ENCODE data around the gene RASGEF1B. TPM values are rescaled to one million over a fixed set of nuclear protein-coding genes. Genes with fewer than 3 reads are reported as not detected.
A peak's percentile ranks its signal among the peaks of the same experiment; 100 is the strongest.

The RASGEF1B gene
- total RNA-seq, 1 donor from 2014 or later, result 7.2 TPM

DNA sequence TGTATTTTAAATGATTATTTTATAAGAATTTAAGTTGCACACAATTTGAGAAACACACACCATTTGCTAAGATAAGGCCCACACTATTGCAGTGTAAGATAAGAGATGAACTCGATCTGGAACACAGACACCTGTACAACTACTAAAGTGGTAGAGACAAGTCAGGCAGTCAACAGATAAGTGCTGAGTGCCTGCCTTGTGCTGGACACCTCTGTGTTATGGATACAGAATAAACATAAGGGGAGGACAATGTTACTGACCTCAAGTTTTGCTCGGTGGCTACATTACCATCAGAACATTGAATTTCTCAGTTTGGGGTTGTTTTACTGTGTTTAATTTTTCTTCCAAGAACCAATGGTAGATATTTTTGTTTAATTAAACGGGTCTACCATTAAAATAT lies 74.1 kb downstream of the RASGEF1B start:
- no peak overlapping the region for H3K27ac Mint-ChIP-seq
- TF ChIP-seq, protein P1, sequence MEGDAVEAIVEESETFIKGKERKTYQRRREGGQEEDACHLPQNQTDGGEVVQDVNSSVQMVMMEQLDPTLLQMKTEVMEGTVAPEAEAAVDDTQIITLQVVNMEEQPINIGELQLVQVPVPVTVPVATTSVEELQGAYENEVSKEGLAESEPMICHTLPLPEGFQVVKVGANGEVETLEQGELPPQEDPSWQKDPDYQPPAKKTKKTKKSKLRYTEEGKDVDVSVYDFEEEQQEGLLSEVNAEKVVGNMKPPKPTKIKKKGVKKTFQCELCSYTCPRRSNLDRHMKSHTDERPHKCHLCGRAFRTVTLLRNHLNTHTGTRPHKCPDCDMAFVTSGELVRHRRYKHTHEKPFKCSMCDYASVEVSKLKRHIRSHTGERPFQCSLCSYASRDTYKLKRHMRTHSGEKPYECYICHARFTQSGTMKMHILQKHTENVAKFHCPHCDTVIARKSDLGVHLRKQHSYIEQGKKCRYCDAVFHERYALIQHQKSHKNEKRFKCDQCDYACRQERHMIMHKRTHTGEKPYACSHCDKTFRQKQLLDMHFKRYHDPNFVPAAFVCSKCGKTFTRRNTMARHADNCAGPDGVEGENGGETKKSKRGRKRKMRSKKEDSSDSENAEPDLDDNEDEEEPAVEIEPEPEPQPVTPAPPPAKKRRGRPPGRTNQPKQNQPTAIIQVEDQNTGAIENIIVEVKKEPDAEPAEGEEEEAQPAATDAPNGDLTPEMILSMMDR (IDR thresholded peaks at IDR 0.05; ENCODE audit: unreplicated experiment), result no peak
- no peaks in the 10 kb centered on the region for H3K36me3 Mint-ChIP-seq
- no peak for DNase-seq (ENCODE audit: low spot score in 2 of 2, unreplicated experiment in 2 of 2)
- no peaks in the 10 kb centered on the region for H3K9me3 Mint-ChIP-seq
- no peaks in the 10 kb centered on the region for H3K4me1 Mint-ChIP-seq
- H3K4me3 Mint-ChIP-seq, result no peak overlapping the region
- peaks cover 5% of the 10 kb centered on the region for H3K27me3 Mint-ChIP-seq (ENCODE audit: low read depth)

DNA sequence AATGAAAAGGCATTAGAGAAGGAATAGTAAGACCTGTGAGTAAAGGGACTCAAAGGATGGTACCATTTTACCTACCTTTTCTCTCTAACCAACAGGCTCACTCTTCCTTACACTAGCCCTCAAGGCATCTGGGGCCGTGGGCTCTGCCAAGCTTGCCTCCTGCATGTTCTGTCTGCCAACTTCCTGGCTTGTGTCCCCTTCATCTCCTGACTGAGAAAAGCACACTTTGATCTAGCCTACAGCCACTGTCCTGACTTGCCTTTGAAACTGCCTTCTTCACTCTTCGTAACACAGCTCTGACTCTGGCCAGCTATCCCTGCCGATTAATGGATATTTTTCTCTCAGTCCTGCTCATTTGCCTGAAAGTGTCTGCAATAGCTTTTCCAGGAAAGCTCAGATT lies 76.5 kb downstream of the RASGEF1B start:
- H3K4me1 Mint-ChIP-seq, result no peaks in the 10 kb centered on the region
- DNase-seq (ENCODE audit: low spot score in 2 of 2, unreplicated experiment in 2 of 2), result no peak
- H3K27me3 Mint-ChIP-seq (ENCODE audit: low read depth), result no peaks in the 10 kb centered on the region
- TF ChIP-seq, protein P1 (IDR thresholded peaks at IDR 0.05; ENCODE audit: unreplicated experiment), result no peak
- no peaks in the 10 kb centered on the region for H3K9me3 Mint-ChIP-seq
- H3K36me3 Mint-ChIP-seq, result no peaks in the 10 kb centered on the region
- no peak overlapping the region for H3K27ac Mint-ChIP-seq
- H3K4me3 Mint-ChIP-seq, result no peak overlapping the region

DNA sequence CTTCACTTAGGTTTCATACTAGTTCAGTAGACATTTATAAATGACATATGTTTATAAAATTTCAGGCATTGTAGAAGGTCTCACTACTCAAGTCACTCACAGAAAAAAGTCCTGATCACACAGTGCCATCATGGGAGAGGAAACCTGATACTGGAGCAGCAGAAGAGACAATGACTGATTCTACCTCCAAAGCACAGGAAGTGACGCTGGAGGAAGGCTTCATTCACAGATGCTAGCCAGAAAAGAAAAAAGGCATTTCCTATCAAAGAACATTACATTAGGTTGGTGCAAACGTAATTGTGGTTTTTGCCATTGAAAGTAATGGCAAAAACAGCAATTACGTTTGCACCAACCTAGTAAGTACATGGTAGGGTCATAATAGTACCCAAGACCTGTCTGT lies 79.5 kb downstream of the RASGEF1B start:
- TF ChIP-seq, protein P1 (IDR thresholded peaks at IDR 0.05; ENCODE audit: unreplicated experiment), result no peak
- Mint-ChIP-seq H3K4me3 (no peak overlapping the region), H3K9me3 (no peaks in the 10 kb centered on the region), H3K27ac (no peak overlapping the region), H3K27me3 (ENCODE audit: low read depth) (no peaks in the 10 kb centered on the region), H3K36me3 (no peaks in the 10 kb centered on the region), H3K4me1 (peaks cover 4% of the 10 kb centered on the region)
- no peak for DNase-seq (ENCODE audit: low spot score in 2 of 2, unreplicated experiment in 2 of 2)

DNA sequence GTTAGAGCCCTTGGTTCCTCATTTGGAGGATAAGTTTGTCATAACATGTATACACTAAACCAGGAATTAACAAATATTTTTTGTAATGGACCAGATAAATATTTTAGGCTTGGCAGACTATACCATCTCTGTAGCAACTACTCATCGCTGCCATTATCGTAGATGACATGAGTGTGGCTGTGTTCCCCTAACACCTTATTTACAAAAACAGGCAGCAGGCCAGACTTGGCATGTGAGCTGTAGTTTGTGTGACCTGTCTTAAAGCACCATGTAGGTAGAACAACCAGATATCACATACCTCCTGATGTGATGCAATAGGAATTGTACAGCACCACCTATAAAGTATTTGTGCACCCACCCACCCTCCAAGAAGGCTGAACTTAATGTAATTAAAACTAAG lies 82.0 kb downstream of the RASGEF1B start:
- Mint-ChIP-seq H3K9me3 (no peaks in the 10 kb centered on the region), H3K27ac (no peak overlapping the region), H3K27me3 (ENCODE audit: low read depth) (peaks cover 20% of the 10 kb centered on the region), H3K4me1 (peaks cover 4% of the 10 kb centered on the region), H3K36me3 (no peaks in the 10 kb centered on the region), H3K4me3 (no peak overlapping the region)
- DNase-seq (ENCODE audit: low spot score in 2 of 2, unreplicated experiment in 2 of 2), result no peak
- TF ChIP-seq, protein P1 (IDR thresholded peaks at IDR 0.05; ENCODE audit: unreplicated experiment), result no peak

DNA sequence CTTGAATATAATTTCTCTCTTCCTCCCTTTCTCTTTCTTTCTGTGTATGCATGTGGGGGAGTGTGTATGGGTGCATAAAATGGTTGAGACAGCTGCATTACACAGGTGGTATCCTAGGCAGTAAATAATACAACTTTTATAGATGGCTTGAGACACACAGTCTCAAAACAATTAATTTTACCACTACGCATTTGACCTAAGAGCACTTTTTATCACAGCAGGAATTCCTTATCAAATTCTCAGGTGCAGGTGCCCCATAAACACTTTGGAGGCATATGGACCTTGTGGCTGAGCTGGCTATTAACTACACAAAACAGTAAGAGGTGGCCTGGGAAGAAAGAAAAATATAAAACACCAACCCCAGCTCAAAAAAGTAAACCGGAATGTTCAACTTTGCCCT lies 91.3 kb downstream of the RASGEF1B start:
- DNase-seq (ENCODE audit: low spot score in 2 of 2, unreplicated experiment in 2 of 2), result no peak
- Mint-ChIP-seq H3K4me3 (no peak overlapping the region), H3K4me1 (peaks cover 15% of the 10 kb centered on the region), H3K27ac (peak overlapping the region; percentile 22), H3K36me3 (no peaks in the 10 kb centered on the region), H3K9me3 (peaks cover 8% of the 10 kb centered on the region), H3K27me3 (ENCODE audit: low read depth) (peaks cover 28% of the 10 kb centered on the region)
- TF ChIP-seq, protein P1 (IDR thresholded peaks at IDR 0.05; ENCODE audit: unreplicated experiment), result no peak

DNA sequence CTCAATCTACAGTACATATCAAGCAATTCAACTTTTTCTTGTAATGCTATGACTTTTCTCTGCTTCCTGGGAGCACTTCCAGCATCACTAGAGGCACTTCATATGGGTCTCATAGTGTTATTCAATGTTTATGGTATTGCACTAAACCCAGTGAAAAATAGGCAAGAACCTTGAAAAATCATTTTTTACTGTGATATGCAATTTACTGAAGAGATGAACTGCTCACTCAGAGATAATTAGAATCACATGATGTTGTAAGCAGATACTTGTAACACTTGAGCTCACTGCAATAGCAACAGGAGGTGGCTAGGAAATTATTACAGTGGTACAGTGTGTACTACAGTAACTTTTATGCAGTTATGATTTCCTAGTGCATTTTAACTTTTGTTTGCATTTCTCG lies 93.3 kb downstream of the RASGEF1B start:
- Mint-ChIP-seq H3K4me3 (no peak overlapping the region), H3K36me3 (no peaks in the 10 kb centered on the region), H3K27ac (no peak overlapping the region), H3K4me1 (peaks cover 15% of the 10 kb centered on the region), H3K9me3 (peaks cover 8% of the 10 kb centered on the region), H3K27me3 (ENCODE audit: low read depth) (peaks cover 28% of the 10 kb centered on the region)
- no peak for DNase-seq (ENCODE audit: low spot score in 2 of 2, unreplicated experiment in 2 of 2)
- TF ChIP-seq, protein P1 (IDR thresholded peaks at IDR 0.05; ENCODE audit: unreplicated experiment), result no peak
